GM12878 (cell line): ENCODE results near the gene DUOXA2. TPM values are rescaled to one million over a fixed set of nuclear protein-coding genes. Genes with fewer than 3 reads are reported as not detected.

Experiments used
- ATAC-seq: fragments of 200-7000 bp; cut with Tn5 transposase; 3 replicates; pipeline ENCODE4 v1.9.1; 2020; ENCODE audit warnings: mild to moderate bottlenecking, moderate library complexity
- BruUV-seq: library from RNA; stranded (reverse); fragments of 400-500 nt; replicated peaks from 2 replicates; lab custom pipeline; 2021; lab: Mats Ljungman, UMichigan
- CTCF ChIA-PET: fragments of 300-600 bp; sonication (Branson Sonifier 250); formaldehyde crosslinking; extraction: SDS; loops from one replicate; lab custom pipeline; 2021; ENCODE audit warnings: inconsistent platforms; lab: Yijun Ruan, JAX
- POLR2A ChIA-PET: fragments of 350-600 bp; formaldehyde crosslinking; extraction: SDS; loops from one replicate; lab custom pipeline; 2021; ENCODE audit warnings: inconsistent platforms; lab: Charles Lee
- RAD21 ChIA-PET: fragments of 300-600 bp; sonication (Branson Sonifier 250); formaldehyde crosslinking; loops from one replicate; lab custom pipeline; 2023; ENCODE audit warnings: antibody characterized with exemption; ENCODE audit not compliant: unreplicated experiment; lab: Charles Lee
- SMC1A ChIA-PET: fragments of 300-600 bp; sonication (Branson Sonifier 250); formaldehyde crosslinking; loops from one replicate; lab custom pipeline; 2023; ENCODE audit not compliant: unreplicated experiment, uncharacterized antibody; lab: Charles Lee
- DNase-seq: peaks from one replicate; pipeline ENCODE4 v3.0.0-alpha.2; 2011; ENCODE audit warnings: low read depth, low spot score
- FAIRE-seq: peaks from 3 replicates; lab custom pipeline; 2011; peaks lifted over from hg19 to GRCh38; lab: Jason Lieb, UNC
- H2AFZ ChIP-seq: 2 replicates; pipeline ENCODE4 v1.6.0; 2011; ENCODE audit warnings: low read depth, low read length, control low read depth; ENCODE audit not compliant: control insufficient read depth
- H3K27ac ChIP-seq: 2 replicates; pipeline ENCODE4 v1.5.1; 2011; ENCODE audit warnings: control low read depth; ENCODE audit not compliant: control insufficient read depth, insufficient read depth
- H3K27me3 ChIP-seq, 2 experiments: replicated peaks in 1 of 2; 2 replicates each; pipeline versions ENCODE4 v1.6.0 to v1.6.1; 2011; ENCODE audit warnings: low read length in 1 of 2; ENCODE audit not compliant: control insufficient read depth in 2 of 2, insufficient read depth in 2 of 2
- H3K36me3 ChIP-seq, 2 experiments: 2 replicates each; pipeline ENCODE4 v1.5.1; 2011; ENCODE audit warnings: low read length in 1 of 2; ENCODE audit not compliant: control insufficient read depth in 2 of 2, insufficient read depth in 2 of 2
- H3K4me1 ChIP-seq: 2 replicates; pipeline ENCODE4 v1.6.1; 2011; ENCODE audit warnings: mild to moderate bottlenecking, low read length, moderate library complexity, mixed read lengths; ENCODE audit not compliant: control insufficient read depth, insufficient read depth
- H3K4me2 ChIP-seq: 2 replicates; pipeline ENCODE4 v1.6.0; 2011; ENCODE audit warnings: control low read depth; ENCODE audit not compliant: control insufficient read depth, insufficient read depth
- H3K4me3 ChIP-seq: fragments of 200-600 bp; sonication (generic); 2 replicates; pipeline ENCODE4 v1.5.1; 2016
- H3K79me2 ChIP-seq: 2 replicates; pipeline ENCODE4 v1.6.0; 2011; ENCODE audit warnings: low read length; ENCODE audit not compliant: control insufficient read depth, insufficient read depth
- H3K9ac ChIP-seq: 2 replicates; pipeline ENCODE4 v1.8.0; 2011; ENCODE audit warnings: low read length, control low read depth, mixed read lengths; ENCODE audit not compliant: control insufficient read depth, insufficient read depth
- H3K9me3 ChIP-seq: replicated peaks from 3 replicates; pipeline ENCODE4 v1.5.1; 2011; ENCODE audit warnings: mild to moderate bottlenecking, low read length; ENCODE audit not compliant: control insufficient read depth, insufficient read depth
- H4K20me1 ChIP-seq: 2 replicates; pipeline ENCODE4 v1.6.0; 2011; ENCODE audit not compliant: control insufficient read depth, insufficient read depth
- ATF7 ChIP-seq: fragments of 450-650 bp; IDR thresholded peaks from 2 replicates; pipeline ENCODE4 v1.6.1; 2016; ENCODE audit warnings: low read depth, mild to moderate bottlenecking
- NFIC ChIP-seq: IDR thresholded peaks from 2 replicates; pipeline ENCODE4 v1.6.1; 2012; ENCODE audit warnings: low read depth, mild to moderate bottlenecking, inconsistent platforms, low read length, moderate library complexity
- NKRF ChIP-seq: fragments of 450-650 bp; conservative IDR thresholded peaks from 2 replicates; pipeline ENCODE4 v1.6.1; 2017; ENCODE audit warnings: mild to moderate bottlenecking, moderate library complexity
- RAD21 ChIP-seq: IDR thresholded peaks from 2 replicates; pipeline ENCODE4 v1.6.1; 2011; ENCODE audit warnings: mild to moderate bottlenecking, low read depth, low read length, moderate library complexity; ENCODE audit not compliant: insufficient read depth
- RB1 ChIP-seq: fragments of 450-650 bp; formaldehyde crosslinking; IDR thresholded peaks from 2 replicates; pipeline ENCODE4 v1.6.1; 2017; ENCODE audit warnings: mild to moderate bottlenecking, borderline replicate concordance
- SUZ12 ChIP-seq: fragments of 200-600 bp; sonication (generic); IDR thresholded peaks from one replicate; pipeline ENCODE4 v1.6.1; 2018; ENCODE audit warnings: antibody characterized with exemption, mild to moderate bottlenecking; ENCODE audit not compliant: unreplicated experiment
- ZNF217 ChIP-seq: fragments of 450-650 bp; IDR thresholded peaks from 2 replicates; pipeline ENCODE4 v1.6.1; 2017; ENCODE audit warnings: antibody characterized with exemption, mild to moderate bottlenecking
- ZZZ3 ChIP-seq: IDR thresholded peaks from 2 replicates; pipeline ENCODE4 v1.6.1; 2011; ENCODE audit warnings: low read depth; ENCODE audit not compliant: control insufficient read depth, insufficient read length
- WGBS: methylation state at CpG from one replicate; pipeline ENCODE4 v1.1.6; 2016; ENCODE audit warnings: low lambda C conversion rate; ENCODE audit not compliant: insufficient replicate concordance, insufficient coverage; ENCODE audit errors: missing lambda C conversion rate; 5-methylcytosine and 5-hydroxymethylcytosine counted together
- in situ Hi-C: fragments of 300-500 bp; cut with MboI; formaldehyde crosslinking; loops from 9 replicates; pipeline ENCODE4 v1.14.3; 2018; ENCODE audit warnings: mixed read lengths
- intact Hi-C: fragments of 100-400 bp; cut with micrococcal nuclease; formaldehyde crosslinking; loops from one replicate; pipeline ENCODE4 v1.14.2; 2022; ENCODE audit not compliant: unreplicated experiment
- polyA plus RNA-seq, 11 experiments: library from polyadenylated mRNA; depleted of rRNA in 4 of 11; unstranded in 6 of 11; stranded (reverse) in 5 of 11; fragments of >200 nt; fragmentation: Nextera tagmentation in 4 of 11; fragmentation: Illumina TruSeq in 1 of 11; extraction: Ambion mirVana in 4 of 11; extraction: Trizol in 1 of 11; gene quantifications; 1 replicate in 1 of 11; 2 replicates in 10 of 11; pipeline versions ENCODE4 v1.2.1 to v1.2.3, GENCODE V29; 2011 to 2016; ENCODE audit warnings: inconsistent platforms in 2 of 11, missing spikeins in 2 of 11, low read depth in 1 of 11
- total RNA-seq, 4 experiments: library from RNA; depleted of rRNA in 3 of 4; stranded (reverse); fragments of >200 nt in 3 of 4; fragmentation: Illumina TruSeq in 1 of 4; extraction: Trizol in 1 of 4; gene quantifications; 2 replicates each; pipeline versions ENCODE4 v1.2.1 to v1.2.3, GENCODE V29; 2013 to 2021
- TF ChIP-seq, protein P1 (sequence below): fragments of 450-650 bp; IDR thresholded peaks from 2 replicates; pipeline ENCODE4 v1.6.1; 2018; ENCODE audit warnings: borderline replicate concordance, mild to moderate bottlenecking; ENCODE audit not compliant: partially characterized antibody

Gene DUOXA2
- total and polyA plus RNA-seq, 10 of the 15 experiments (the other 5 are each of a cell fraction or from before 2014, with no cell fraction given), result not detected

DNA sequence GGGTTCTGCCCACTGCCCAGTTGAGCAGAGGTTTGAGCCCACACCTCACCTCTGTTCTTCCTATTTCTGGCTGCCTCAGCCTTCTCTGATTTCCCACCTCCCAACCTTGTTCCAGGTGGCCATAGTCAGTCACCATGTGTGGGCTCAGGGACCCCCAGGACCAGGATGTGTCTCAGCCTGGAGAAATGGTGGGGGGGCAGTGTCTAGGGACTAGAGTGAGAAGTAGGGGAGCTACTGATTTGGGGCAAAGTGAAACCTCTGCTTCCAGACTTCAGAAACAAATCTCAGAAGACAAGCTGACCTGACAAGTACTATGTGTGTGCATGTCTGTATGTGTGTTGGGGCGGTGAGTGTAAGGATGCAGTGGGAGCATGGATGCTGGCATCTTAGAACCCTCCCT is 50.8 kb downstream of the DUOXA2 start:
- H3K4me3 ChIP-seq, result no peak overlapping the region
- H4K20me1 ChIP-seq, result no peaks in the 10 kb centered on the region
- no peak for FAIRE-seq
- no peak overlapping the region for H3K27ac ChIP-seq
- WGBS, result 100% methylated on average over 1 of the region's 1 CpG
- no peaks in the 10 kb centered on the region for H3K27me3 ChIP-seq
- ChIA-PET CTCF (interaction anchor here (1.1 to 16.3 kb wide), 10 partner anchors 17 to 449 kb away, joined by 4 to 253 read pairs (median 24); partner anchors contain the start of gene SHF), RAD21 (interaction anchor here (0.9 to 6.6 kb wide), 7 partner anchors 15 to 449 kb away, joined by 3 to 104 read pairs (median 5); no protein-coding TSS in a partner anchor), SMC1A (interaction anchor here (0.6 to 9.7 kb wide), 11 partner anchors 15 to 457 kb away, joined by 3 to 159 read pairs (median 3); a partner anchor contains a TSS), POLR2A (interaction anchor here (2.3 kb wide), 1 partner anchor 35 kb away, joined by 7 read pairs; no protein-coding TSS in a partner anchor)
- no TSS peak for BruUV-seq
- peaks cover 11% of the 10 kb centered on the region for H3K4me1 ChIP-seq
- ATAC-seq, result no peak
- in situ Hi-C loops (loop anchor here (5.0 kb wide), 1 partner anchor 107 kb away; no protein-coding TSS in a partner anchor), intact Hi-C loops (loop anchor here (2.0 kb wide), 1 partner anchor 234 kb away; no protein-coding TSS in a partner anchor)
- no peak overlapping the region for H2AFZ ChIP-seq
- no peak for TF ChIP-seq ATF7
- no peak for TF ChIP-seq RAD21
- TF ChIP-seq, all 136 proteins: peak for 0
- no peak overlapping the region for H3K4me2 ChIP-seq
- H3K79me2 ChIP-seq, result peaks cover 4% of the 10 kb centered on the region
- no peak overlapping the region for H3K9ac ChIP-seq
- H3K9me3 ChIP-seq, result no peaks in the 10 kb centered on the region
- no peak for DNase-seq
- H3K36me3 ChIP-seq, result no peaks in the 10 kb centered on the region

GRCh38 chr15:45165536-45165935 is 51.4 kb downstream of the DUOXA2 start:
- H3K27ac ChIP-seq, result no peak overlapping the region
- SMC1A ChIA-PET, result interaction anchor here (0.6 to 9.7 kb wide), 8 partner anchors 11 to 292 kb away, joined by 3 to 159 read pairs (median 4); a partner anchor contains a TSS
- no peak overlapping the region for H3K4me3 ChIP-seq
- DNase-seq (no peak), FAIRE-seq (no peak), ATAC-seq (no peak)
- H3K9ac ChIP-seq, result peak overlapping the region; percentile 41; the same call in 1 of the 2 replicates
- WGBS, result 77% methylated on average over 5 of the region's 5 CpGs
- in situ Hi-C loops, result no loop called here
- peaks cover 12% of the 10 kb centered on the region for H3K4me1 ChIP-seq
- peak overlapping the region; percentile 14; the same call in 1 of the 2 replicates for H3K4me2 ChIP-seq
- intact Hi-C loops, result loop anchor here (2.0 kb wide), 1 partner anchor 233 kb away; no protein-coding TSS in a partner anchor
- POLR2A ChIA-PET, result interaction anchor here (1.1 kb wide), 1 partner anchor 38 kb away, joined by 6 read pairs; no protein-coding TSS in a partner anchor
- H3K9me3 ChIP-seq, result no peaks in the 10 kb centered on the region
- no peaks in the 10 kb centered on the region for H3K36me3 ChIP-seq
- no peak overlapping the region for H2AFZ ChIP-seq
- H4K20me1 ChIP-seq, result no peaks in the 10 kb centered on the region
- CTCF ChIA-PET, result interaction anchor here (0.8 to 16.3 kb wide), 7 partner anchors 9 to 292 kb away, joined by 3 to 253 read pairs (median 34); partner anchors contain the start of gene SHF
- BruUV-seq, result no TSS peak
- RAD21 ChIA-PET, result interaction anchor here (0.8 to 6.6 kb wide), 5 partner anchors 15 to 448 kb away, joined by 3 to 104 read pairs (median 4); no protein-coding TSS in a partner anchor
- no peaks in the 10 kb centered on the region for H3K27me3 ChIP-seq
- H3K79me2 ChIP-seq, result peaks cover 4% of the 10 kb centered on the region
- TF ChIP-seq ZNF217, result no peak
- TF ChIP-seq SUZ12, result no peak
- TF ChIP-seq NKRF, result no peak
- no peak for TF ChIP-seq NFIC
- no peak for TF ChIP-seq RB1
- TF ChIP-seq, protein P1, sequence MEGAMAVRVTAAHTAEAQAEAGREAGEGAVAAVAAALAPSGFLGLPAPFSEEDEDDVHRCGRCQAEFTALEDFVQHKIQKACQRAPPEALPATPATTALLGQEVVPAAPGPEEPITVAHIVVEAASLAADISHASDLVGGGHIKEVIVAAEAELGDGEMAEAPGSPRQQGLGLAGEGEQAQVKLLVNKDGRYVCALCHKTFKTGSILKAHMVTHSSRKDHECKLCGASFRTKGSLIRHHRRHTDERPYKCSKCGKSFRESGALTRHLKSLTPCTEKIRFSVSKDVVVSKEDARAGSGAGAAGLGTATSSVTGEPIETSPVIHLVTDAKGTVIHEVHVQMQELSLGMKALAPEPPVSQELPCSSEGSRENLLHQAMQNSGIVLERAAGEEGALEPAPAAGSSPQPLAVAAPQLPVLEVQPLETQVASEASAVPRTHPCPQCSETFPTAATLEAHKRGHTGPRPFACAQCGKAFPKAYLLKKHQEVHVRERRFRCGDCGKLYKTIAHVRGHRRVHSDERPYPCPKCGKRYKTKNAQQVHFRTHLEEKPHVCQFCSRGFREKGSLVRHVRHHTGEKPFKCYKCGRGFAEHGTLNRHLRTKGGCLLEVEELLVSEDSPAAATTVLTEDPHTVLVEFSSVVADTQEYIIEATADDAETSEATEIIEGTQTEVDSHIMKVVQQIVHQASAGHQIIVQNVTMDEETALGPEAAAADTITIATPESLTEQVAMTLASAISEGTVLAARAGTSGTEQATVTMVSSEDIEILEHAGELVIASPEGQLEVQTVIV, result no peak
- no peak for TF ChIP-seq ZZZ3
